ENCODE results near the gene ACSS1. TPM values are rescaled to one million over a fixed set of nuclear protein-coding genes. Genes with fewer than 3 reads are reported as not detected.

The ACSS1 gene
- total and polyA plus RNA-seq, 2 donors from 2014 or later, result 30.6 to 72.3 TPM

GRCh38 chr20:25087186-25087929 is 29.4 kb upstream of the ACSS1 start:
- FAIRE-seq (no peak), DNase-seq (no peak)
- Histone ChIP-seq H3K27ac (ENCODE audit: low read depth in 2 of 2, low read length in 2 of 2) (no peak overlapping the region), H3K36me3 (ENCODE audit: control insufficient read depth in 2 of 3, insufficient read depth in 3 of 3, low read length in 3 of 3) (no peaks in the 10 kb centered on the region), H3K27me3 (ENCODE audit: control insufficient read depth, insufficient read depth, low read length) (peaks cover 35% of the 10 kb centered on the region), H3K9ac (ENCODE audit: low read length in 3 of 3) (no peak overlapping the region), H3K4me3 (ENCODE audit: low read length in 3 of 3) (no peak overlapping the region), H3K4me1 (ENCODE audit: control insufficient read depth in 2 of 3, insufficient read depth in 2 of 3, low read depth in 1 of 3, low read length in 3 of 3) (no peaks in the 10 kb centered on the region), H3K9me3 (ENCODE audit: control insufficient read depth in 2 of 3, insufficient read depth in 1 of 3, low read length in 3 of 3) (no peaks in the 10 kb centered on the region)
- intact Hi-C loops (cut with DNase I), result no loop called here
- no peak for TF ChIP-seq CTCF (IDR thresholded peaks at IDR 0.05; ENCODE audit: borderline replicate concordance, extremely low read depth, insufficient read depth)

- TF ChIP-seq CTCF (IDR thresholded peaks at IDR 0.05; ENCODE audit: borderline replicate concordance, extremely low read depth, insufficient read depth), result no peak
- peaks cover 37% of the 10 kb centered on the region for H3K27me3 ChIP-seq (ENCODE audit: control insufficient read depth, insufficient read depth, low read length)
- DNase-seq (no peak), FAIRE-seq (no peak)
- no peak overlapping the region for H3K9ac ChIP-seq (ENCODE audit: low read length in 3 of 3)
- intact Hi-C loops (cut with DNase I), result no loop called here
- no peak overlapping the region for H3K27ac ChIP-seq (ENCODE audit: low read depth in 2 of 2, low read length in 2 of 2)
- no peaks in the 10 kb centered on the region for H3K4me1 ChIP-seq (ENCODE audit: control insufficient read depth in 2 of 3, insufficient read depth in 2 of 3, low read depth in 1 of 3, low read length in 3 of 3)
- no peaks in the 10 kb centered on the region for H3K36me3 ChIP-seq (ENCODE audit: control insufficient read depth in 2 of 3, insufficient read depth in 3 of 3, low read length in 3 of 3)
- no peaks in the 10 kb centered on the region for H3K9me3 ChIP-seq (ENCODE audit: control insufficient read depth in 2 of 3, insufficient read depth in 1 of 3, low read length in 3 of 3)
- H3K4me3 ChIP-seq (ENCODE audit: low read length in 3 of 3), result no peak overlapping the region
These were observed 28.0 kb upstream of the ACSS1 start for GRCh38 chr20:25085756-25086495.

- DNase-seq (no peak), FAIRE-seq (no peak)
These were observed 26.8 kb upstream of the ACSS1 start for GRCh38 chr20:25084626-25085187.

More at GRCh38 chr20:25084626-25085187, 26.8 kb upstream of the ACSS1 start:
- intact Hi-C loops (cut with DNase I), result no loop called here
- TF ChIP-seq CTCF (IDR thresholded peaks at IDR 0.05; ENCODE audit: borderline replicate concordance, extremely low read depth, insufficient read depth), result no peak
- H3K27ac ChIP-seq (ENCODE audit: low read depth in 2 of 2, low read length in 2 of 2), result no peak overlapping the region
- H3K9me3 ChIP-seq (ENCODE audit: control insufficient read depth in 2 of 3, insufficient read depth in 1 of 3, low read length in 3 of 3), result no peaks in the 10 kb centered on the region
- no peak overlapping the region for H3K9ac ChIP-seq (ENCODE audit: low read length in 3 of 3)
- no peaks in the 10 kb centered on the region for H3K36me3 ChIP-seq (ENCODE audit: control insufficient read depth in 2 of 3, insufficient read depth in 3 of 3, low read length in 3 of 3)
- peaks cover 45% of the 10 kb centered on the region for H3K27me3 ChIP-seq (ENCODE audit: control insufficient read depth, insufficient read depth, low read length)
- no peaks in the 10 kb centered on the region for H3K4me1 ChIP-seq (ENCODE audit: control insufficient read depth in 2 of 3, insufficient read depth in 2 of 3, low read depth in 1 of 3, low read length in 3 of 3)
- H3K4me3 ChIP-seq (ENCODE audit: low read length in 3 of 3), result no peak overlapping the region

Data from kidney (tissue), 14 donors.